Measurements from ENCODE around the gene RNASE13. TPM values are rescaled to one million over a fixed set of nuclear protein-coding genes. Genes with fewer than 3 reads are reported as not detected.

Gene RNASE13
- total RNA-seq (2022) (not detected in 2 replicates), Bru-seq, nascent RNA (not detected), BruChase-seq, experiment 1, labeled RNA remaining after a 2-hour chase (not detected), BruChase-seq, experiment 2, labeled RNA remaining after a 6-hour chase (not detected)
- long read RNA-seq: 0 reads

GRCh38 chr14:21034707-21035106, at the start of gene RNASE13:
RNASE13 (minus strand) TSS chr14:21034807; CDS start chr14:21034288, 519 bp downstream.
- Histone ChIP-seq H3K4me1 (peaks cover 21% of the 10 kb centered on the region), H3K36me3 (ENCODE audit: control insufficient read depth, insufficient read depth, low read length) (no peaks in the 10 kb centered on the region), H3K27me3 (replicated peaks; ENCODE audit: control insufficient read depth, insufficient read depth, low read length) (no peaks in the 10 kb centered on the region), H3K9me3 (no peaks in the 10 kb centered on the region), H3K4me3 (ENCODE audit: low read depth, low read length) (no peak within 1 kb of the TSS)
- H3K27ac Mint-ChIP-seq (ENCODE audit: unreplicated experiment): no peak within 1 kb of the TSS
- intact Hi-C loops (cut with micrococcal nuclease; ENCODE audit: unreplicated experiment): no loop called here
- no peaks in the 10 kb centered on the region for H3K27me3 Mint-ChIP-seq (ENCODE audit: insufficient read depth, unreplicated experiment)
- no peak for TF ChIP-seq CTCF (IDR thresholded peaks at IDR 0.05; ENCODE audit: insufficient read depth in 1 of 2, low read depth in 1 of 2, low read length in 1 of 2, severe bottlenecking in 1 of 2, unreplicated experiment in 1 of 2)
- DNase-seq: no peak
- H3K9me3 Mint-ChIP-seq (ENCODE audit: unreplicated experiment): no peaks in the 10 kb centered on the region
- no TSS peak for BruUV-seq (replicated peaks)
- ChIA-PET CTCF (interaction anchor here (2.1 kb wide), 1 partner anchor 20 kb away, joined by 12 read pairs; no protein-coding TSS in a partner anchor), POLR2A (no interaction called here)
- H3K4me1 Mint-ChIP-seq (ENCODE audit: low read depth, unreplicated experiment): peaks cover 20% of the 10 kb centered on the region
- H3K36me3 Mint-ChIP-seq (ENCODE audit: insufficient read depth, unreplicated experiment): no peaks in the 10 kb centered on the region
- H3K4me3 Mint-ChIP-seq (ENCODE audit: unreplicated experiment): no peak within 1 kb of the TSS

GRCh38 chr14:21084396-21084795, 49.8 kb upstream of the RNASE13 start:
- Histone ChIP-seq H3K4me1 (no peaks in the 10 kb centered on the region; the same call in 1 of the 2 replicates), H3K36me3 (ENCODE audit: control insufficient read depth, insufficient read depth, low read length) (peaks cover 2% of the 10 kb centered on the region; the same call in 1 of the 2 replicates), H3K27me3 (replicated peaks; ENCODE audit: control insufficient read depth, insufficient read depth, low read length) (no peaks in the 10 kb centered on the region), H3K9me3 (no peaks in the 10 kb centered on the region), H3K4me3 (ENCODE audit: low read depth, low read length) (no peak overlapping the region)
- H3K36me3 Mint-ChIP-seq (ENCODE audit: insufficient read depth, unreplicated experiment): peaks cover 14% of the 10 kb centered on the region
- no peak for DNase-seq
- ChIA-PET POLR2A (no interaction called here), CTCF (interaction anchor here (1.7 to 2.1 kb wide), 2 partner anchors 13 to 16 kb away, joined by 6 to 7 read pairs; no protein-coding TSS in a partner anchor)
- no TSS peak for BruUV-seq (replicated peaks)
- peaks cover 8% of the 10 kb centered on the region for H3K4me1 Mint-ChIP-seq (ENCODE audit: low read depth, unreplicated experiment)
- no peaks in the 10 kb centered on the region for H3K27me3 Mint-ChIP-seq (ENCODE audit: insufficient read depth, unreplicated experiment)
- no peak overlapping the region for H3K4me3 Mint-ChIP-seq (ENCODE audit: unreplicated experiment)
- no peaks in the 10 kb centered on the region for H3K9me3 Mint-ChIP-seq (ENCODE audit: unreplicated experiment)
- H3K27ac Mint-ChIP-seq (ENCODE audit: unreplicated experiment): no peak overlapping the region
- intact Hi-C loops (cut with micrococcal nuclease; ENCODE audit: unreplicated experiment): no loop called here
- no peak for TF ChIP-seq CTCF (IDR thresholded peaks at IDR 0.05; ENCODE audit: insufficient read depth in 1 of 2, low read depth in 1 of 2, low read length in 1 of 2, severe bottlenecking in 1 of 2, unreplicated experiment in 1 of 2)

GRCh38 chr14:21083565-21084325, 49.1 kb upstream of the RNASE13 start:
- no peaks in the 10 kb centered on the region; the same call in 1 of the 2 replicates for H3K4me1 ChIP-seq
- Mint-ChIP-seq H3K27ac (ENCODE audit: unreplicated experiment) (no peak overlapping the region), H3K9me3 (ENCODE audit: unreplicated experiment) (no peaks in the 10 kb centered on the region), H3K27me3 (ENCODE audit: insufficient read depth, unreplicated experiment) (no peaks in the 10 kb centered on the region), H3K4me3 (ENCODE audit: unreplicated experiment) (no peak overlapping the region), H3K4me1 (ENCODE audit: low read depth, unreplicated experiment) (peaks cover 8% of the 10 kb centered on the region), H3K36me3 (ENCODE audit: insufficient read depth, unreplicated experiment) (peaks cover 7% of the 10 kb centered on the region)
- H3K36me3 ChIP-seq (ENCODE audit: control insufficient read depth, insufficient read depth, low read length): no peaks in the 10 kb centered on the region; the same call in 1 of the 2 replicates
- ChIA-PET POLR2A (no interaction called here), CTCF (interaction anchor here (1.7 to 2.1 kb wide), 2 partner anchors 12 to 15 kb away, joined by 6 to 7 read pairs; no protein-coding TSS in a partner anchor)
- no peaks in the 10 kb centered on the region for H3K9me3 ChIP-seq
- DNase-seq: no peak
- intact Hi-C loops (cut with micrococcal nuclease; ENCODE audit: unreplicated experiment): no loop called here
- H3K27me3 ChIP-seq (replicated peaks; ENCODE audit: control insufficient read depth, insufficient read depth, low read length): no peaks in the 10 kb centered on the region
- no peak overlapping the region for H3K4me3 ChIP-seq (ENCODE audit: low read depth, low read length)
- BruUV-seq (replicated peaks): no TSS peak
- TF ChIP-seq CTCF (IDR thresholded peaks at IDR 0.05; ENCODE audit: insufficient read depth in 1 of 2, low read depth in 1 of 2, low read length in 1 of 2, severe bottlenecking in 1 of 2, unreplicated experiment in 1 of 2): no peak

Measured in Caco-2 (cell line).